NCI-H510A treated with DMSO at 0.1 percent for 48 hours (cell line): Measurements from ENCODE around the gene RO60.

ENCODE experiments used
- DNase-seq: peaks from one replicate; lab custom pipeline; 2025; lab: John Stamatoyannopoulos, UW

The RO60 gene

DNA sequence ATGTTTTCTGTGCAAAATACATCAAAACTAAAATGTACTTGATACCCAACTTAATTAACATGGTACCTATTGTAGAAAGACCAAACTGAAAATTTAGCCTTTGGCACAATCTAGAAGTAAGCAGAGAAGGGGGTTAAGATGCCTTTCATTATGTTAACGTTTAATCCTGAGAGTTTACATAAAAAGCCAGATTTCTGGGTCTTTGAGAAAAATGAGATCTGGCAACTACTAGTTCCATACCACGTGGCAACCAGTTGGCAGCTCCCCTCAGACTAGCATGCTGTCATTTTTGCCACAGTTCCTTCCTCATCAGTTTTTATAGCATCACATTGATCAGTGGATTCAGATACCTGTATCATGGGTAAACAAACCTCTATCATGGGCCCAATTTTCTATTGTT lies 1.5 kb downstream of the RO60 start:
- DNase-seq: no peak

DNA sequence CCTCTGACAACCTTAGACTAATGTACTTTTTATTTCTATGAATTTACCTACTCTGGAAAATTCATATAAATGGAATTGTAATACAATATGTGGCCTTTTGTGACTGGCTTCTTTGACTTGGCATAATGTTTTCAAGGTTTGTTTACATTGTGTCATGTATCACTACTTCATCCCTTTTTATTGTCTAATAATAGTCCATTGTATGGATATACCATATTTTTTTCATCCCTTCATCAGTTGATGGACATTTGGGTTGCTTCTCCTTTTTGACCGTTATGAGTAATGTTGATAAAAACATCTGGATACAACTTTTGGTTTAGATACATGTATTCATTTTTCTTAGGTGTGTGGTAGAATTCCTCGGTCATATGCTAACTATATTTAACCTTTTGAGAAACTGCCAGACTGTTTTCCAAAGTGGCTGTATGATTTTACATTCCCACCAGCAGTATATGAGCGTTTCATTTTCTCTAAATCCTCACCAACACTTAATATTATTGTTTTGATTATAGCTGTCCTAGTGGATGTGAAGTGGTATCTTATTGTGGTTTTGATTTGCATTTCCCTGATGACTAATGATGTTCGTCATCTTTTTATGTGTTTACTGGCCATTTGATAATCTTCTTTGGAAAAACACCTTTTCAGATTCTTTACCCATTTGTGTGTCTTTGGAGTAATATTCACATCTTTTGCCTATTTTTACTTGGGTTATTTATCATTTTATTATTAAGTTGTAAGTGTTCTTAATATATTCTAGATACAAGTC lies 3.5 kb downstream of the RO60 start:
- no peak for DNase-seq

- DNase-seq: no peak
Measured at GRCh38 chr1:193065954-193066353, 6.5 kb downstream of the RO60 start.

GRCh38 chr1:193066606-193067005 lies 7.2 kb downstream of the RO60 start:
- no peak for DNase-seq

GRCh38 chr1:193068013-193068412 lies 8.6 kb downstream of the RO60 start:
- no peak for DNase-seq

GRCh38 chr1:193069748-193070385 lies 10.5 kb downstream of the RO60 start:
- DNase-seq: no peak

GRCh38 chr1:193070386-193070753 lies 11.0 kb downstream of the RO60 start:
- DNase-seq: no peak

DNA sequence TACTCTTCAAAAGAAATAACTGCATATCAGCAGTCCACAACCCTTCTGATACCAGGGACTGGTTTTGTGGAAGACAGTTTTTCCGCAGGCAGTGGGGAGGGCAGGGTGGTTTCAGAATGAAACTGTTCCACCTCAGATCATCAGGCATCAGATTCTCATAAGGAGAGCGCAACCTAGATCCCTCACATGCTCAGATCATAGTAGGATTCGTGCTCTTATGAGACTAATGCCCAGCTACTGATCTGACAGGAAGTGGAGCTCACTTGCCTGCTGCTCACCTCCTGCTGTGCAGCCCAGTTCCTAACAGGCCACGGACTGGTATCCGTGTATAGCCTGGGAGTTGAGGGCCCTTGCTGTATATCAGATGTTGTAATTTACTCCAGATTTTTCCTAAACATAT lies 11.5 kb downstream of the RO60 start:
- peak; percentile 42 for DNase-seq

DNA sequence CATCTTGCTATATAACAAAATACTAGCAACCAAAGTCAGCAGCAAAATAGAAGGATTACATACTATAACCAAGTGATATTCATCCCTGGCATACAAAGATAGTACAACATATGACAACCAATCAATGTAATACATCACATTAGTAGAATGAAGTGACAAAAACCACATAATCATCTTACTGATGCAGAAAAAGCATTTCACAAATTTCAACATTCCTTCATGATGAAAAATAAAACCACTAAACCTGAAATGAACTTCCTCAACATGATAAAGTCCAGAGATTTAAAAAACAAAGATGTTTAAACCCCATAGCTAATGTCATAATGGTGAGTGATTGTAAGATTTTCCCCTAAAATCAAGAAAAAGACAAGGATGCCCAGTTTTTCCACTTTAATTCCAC lies 18.6 kb downstream of the RO60 start:
- no peak for DNase-seq

DNA sequence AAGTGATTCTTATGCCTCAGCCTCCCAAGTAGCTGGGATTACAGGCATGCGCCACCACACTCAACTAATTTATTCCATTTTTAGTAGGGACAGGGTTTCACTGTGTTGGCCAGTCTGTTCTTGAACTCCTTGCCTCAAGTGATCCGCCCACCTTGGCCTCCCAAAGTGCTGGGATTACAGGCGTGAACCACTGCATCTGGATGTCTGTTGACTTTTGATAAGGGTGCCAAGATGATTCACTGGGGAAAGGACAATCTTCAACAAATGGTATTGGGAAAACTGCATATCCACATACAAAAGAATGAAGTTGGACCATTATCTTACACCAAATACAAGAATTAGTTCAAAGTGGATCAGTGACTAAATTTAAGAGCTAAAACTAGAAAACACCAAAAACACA lies 19.8 kb downstream of the RO60 start:
- DNase-seq: no peak

GRCh38 chr1:193083365-193084088 lies 24.1 kb downstream of the RO60 start:
- DNase-seq: no peak

- no peak for DNase-seq
Measured at GRCh38 chr1:193085263-193085662, 25.9 kb downstream of the RO60 start.

GRCh38 chr1:193086342-193086741 lies 26.9 kb downstream of the RO60 start:
- no peak for DNase-seq

GRCh38 chr1:193087893-193088292 lies 28.5 kb downstream of the RO60 start:
- DNase-seq: no peak

DNA sequence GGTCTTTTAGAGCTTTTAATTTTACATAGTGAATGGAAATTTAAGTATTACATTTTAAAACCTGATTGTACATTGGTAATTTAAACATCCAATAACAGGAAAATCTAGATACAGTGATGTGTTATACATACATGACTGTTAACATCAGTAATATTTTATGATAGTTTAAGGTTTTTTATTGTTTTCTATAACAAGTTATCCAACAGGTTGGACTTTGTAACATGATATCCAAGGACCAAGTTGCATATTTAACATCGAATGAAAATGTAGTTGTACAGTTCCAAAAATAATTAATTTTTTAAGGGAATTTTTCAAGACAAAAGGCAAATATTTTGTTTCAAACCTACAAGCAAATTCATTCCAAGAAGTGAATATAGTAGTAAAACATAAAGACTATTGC lies 31.5 kb downstream of the RO60 start:
- no peak for DNase-seq

DNA sequence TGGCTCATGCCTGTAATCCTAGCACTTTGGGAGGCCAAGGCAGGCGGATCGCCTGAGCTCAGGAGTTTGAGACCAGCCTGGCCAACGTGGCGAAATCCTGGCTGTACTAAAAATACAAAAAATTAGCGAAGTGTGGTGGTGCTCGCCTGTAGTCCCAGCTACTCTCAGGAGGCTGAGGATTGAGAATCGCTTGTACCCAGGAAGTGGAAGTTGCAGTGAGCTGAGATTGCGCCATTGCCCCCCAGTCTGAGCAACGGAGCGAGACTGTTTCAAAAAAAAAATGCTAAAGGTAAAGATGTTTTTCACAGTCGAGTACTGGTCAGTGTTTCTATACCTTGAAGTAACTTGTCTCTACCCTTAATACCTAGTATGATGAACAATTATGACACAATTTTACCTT lies 34.7 kb downstream of the RO60 start:
- no peak for DNase-seq

GRCh38 chr1:193102662-193103061 lies 43.2 kb downstream of the RO60 start:
- DNase-seq: no peak

DNA sequence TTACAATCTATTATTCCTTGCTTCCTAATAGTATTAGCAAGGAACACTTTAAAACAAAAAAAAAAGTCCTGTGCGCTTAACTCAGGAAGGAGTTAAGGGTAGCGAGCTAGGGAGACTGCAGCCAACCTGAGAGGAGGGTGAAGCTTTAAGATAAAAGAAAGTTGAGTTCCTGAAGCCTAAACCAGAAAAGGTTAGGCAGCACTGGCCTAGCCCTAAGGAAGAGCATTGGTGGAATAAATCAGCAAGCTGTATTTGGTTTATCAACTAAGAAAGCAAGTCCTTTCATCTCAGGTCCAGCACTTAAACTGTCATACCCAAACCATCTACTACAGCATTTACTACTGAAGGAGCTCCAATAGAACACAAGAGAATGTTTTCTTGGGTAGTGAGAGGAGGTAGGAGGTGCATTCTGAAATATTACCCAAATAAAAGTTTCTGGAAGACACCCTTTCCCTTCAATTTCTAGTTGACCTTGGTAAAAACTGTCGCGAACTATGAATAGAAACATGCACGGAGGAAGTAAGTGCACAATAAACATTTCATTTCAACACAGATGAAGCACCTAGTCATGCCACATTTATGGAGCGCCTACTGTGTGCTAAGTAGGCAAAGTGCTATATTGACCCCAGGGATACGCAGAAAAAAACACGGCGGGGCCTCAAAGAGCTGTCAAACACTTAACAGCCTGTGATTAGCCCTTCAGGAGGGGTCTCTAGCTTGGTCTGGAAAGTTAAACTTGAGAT lies 44.5 kb downstream of the RO60 start:
- no peak for DNase-seq

DNA sequence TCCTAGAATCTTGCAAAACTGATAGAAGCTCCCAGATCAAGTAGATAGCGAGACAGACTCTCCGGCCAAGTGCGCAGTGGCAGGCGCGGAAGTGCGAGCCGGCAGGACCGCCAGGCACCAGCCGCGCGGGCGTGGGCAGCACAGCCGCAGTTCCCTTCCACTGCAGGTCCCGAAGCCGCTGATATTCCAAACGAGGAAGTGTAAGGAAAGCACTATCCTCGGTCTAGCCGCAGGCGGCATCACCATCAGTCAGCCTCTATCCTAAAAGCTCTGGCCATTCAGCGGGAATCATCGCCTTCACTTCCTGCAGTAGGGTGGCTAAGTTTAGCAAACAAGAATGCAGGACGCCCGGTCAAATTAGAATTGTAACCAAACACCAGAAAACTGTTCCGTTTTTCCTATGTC lies 45.1 kb downstream of the RO60 start:
- DNase-seq: peak; percentile 74

DNA sequence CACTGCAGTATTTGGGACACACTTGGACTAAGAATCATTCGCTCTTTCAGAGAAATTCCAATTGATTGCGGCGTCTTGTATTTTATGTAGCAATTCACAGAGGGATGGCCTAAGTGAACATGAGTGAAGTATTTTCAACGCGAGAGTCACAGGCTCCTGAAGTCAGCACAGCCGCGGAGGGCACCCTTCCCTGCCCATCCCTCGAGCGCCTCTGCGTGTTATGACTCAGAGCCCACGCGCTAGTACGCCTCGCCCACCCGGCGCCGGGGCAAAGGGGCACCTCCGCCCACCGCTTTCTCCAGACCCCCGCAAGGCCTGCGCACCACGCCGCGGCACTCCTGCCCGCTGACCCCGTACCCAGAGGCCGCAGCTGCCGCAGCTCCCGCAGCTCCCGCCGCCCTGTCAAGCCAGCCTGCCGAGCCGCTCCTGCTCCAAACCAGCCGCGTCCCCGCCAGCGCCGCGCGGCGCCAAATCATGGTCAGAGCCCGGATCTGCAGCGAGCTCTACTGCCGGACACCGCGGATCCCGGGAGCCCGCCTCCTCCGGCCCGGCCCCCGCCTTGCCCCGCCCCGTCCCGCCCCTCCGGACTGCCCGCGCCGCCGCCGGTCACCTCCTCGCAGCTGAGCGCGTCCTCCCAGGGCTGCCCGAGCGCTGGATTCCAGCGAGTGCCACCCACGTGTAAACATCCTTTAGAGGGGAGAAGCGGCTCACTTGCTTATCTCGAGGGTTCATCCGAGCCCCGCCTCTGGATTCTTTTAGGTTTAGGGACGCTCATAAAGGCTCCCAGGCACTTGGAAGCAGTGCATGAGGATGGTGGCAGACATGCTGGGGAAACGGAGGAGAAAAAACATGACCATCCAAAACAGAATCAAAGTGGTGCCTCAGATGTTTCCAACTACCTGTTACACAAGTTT lies 45.8 kb downstream of the RO60 start, which contains the start of gene GLRX2:
Gene GLRX2 (minus strand): TSS at position 508 of the 914 bp plus-strand sequence. CDS start 32 bp downstream, at position 476.
- DNase-seq: peak; percentile 74

DNA sequence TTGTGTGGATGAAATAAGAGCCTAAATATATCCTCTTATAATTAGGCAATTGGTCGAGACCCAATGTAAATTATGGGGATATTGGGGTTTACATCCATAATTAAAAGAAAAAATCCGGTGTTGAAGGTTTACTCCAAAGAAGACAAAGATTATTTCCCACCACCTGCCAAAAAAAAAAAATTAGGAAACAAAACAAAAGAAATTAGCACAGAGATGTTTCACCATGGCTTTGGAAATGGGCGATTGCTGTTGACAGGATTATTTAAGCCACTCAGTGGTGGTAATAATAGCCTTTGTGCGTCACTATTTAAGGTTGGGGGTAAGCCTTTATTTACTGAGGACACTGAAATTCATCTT lies 46.4 kb downstream of the RO60 start:
- no peak for DNase-seq
